Spleen (tissue), 11 donors: Measurements from ENCODE around the gene ZMIZ1. TPM values are rescaled to one million over a fixed set of nuclear protein-coding genes. Genes with fewer than 3 reads are reported as not detected.
A peak's percentile ranks its signal among the peaks of the same experiment; 100 is the strongest.

ENCODE experiments used
- DNase-seq: peaks from one replicate; pipeline ENCODE4 v3.0.0-alpha.2; 2020
- H3K27ac ChIP-seq, 8 donors: fragments of 200-600 bp; sonication (generic) in 7 of 8; 1 replicate in 4 of 8; 2 replicates in 4 of 8; pipeline versions ENCODE4 v1.5.0 to v1.8.0; 2016 to 2021; ENCODE audit warnings: inconsistent platforms in 4 of 8, mild to moderate bottlenecking in 4 of 8, moderate library complexity in 1 of 8
- H3K27me3 ChIP-seq, 7 donors: fragments of 200-600 bp; sonication (generic) in 6 of 7; replicated peaks in 1 of 7; 1 replicate in 4 of 7; 2 replicates in 3 of 7; pipeline versions ENCODE4 v1.5.0 to v1.8.0; 2016 to 2021; ENCODE audit warnings: inconsistent platforms in 3 of 7, mild to moderate bottlenecking in 1 of 7
- H3K36me3 ChIP-seq, 6 donors: fragments of 200-600 bp; sonication (generic) in 5 of 6; 1 replicate in 4 of 6; 2 replicates in 2 of 6; pipeline versions ENCODE4 v1.5.0 to v1.8.0; 2016 to 2021; ENCODE audit warnings: inconsistent platforms in 2 of 6
- H3K4me1 ChIP-seq, 6 donors: fragments of 200-600 bp; sonication (generic) in 5 of 6; 1 replicate in 3 of 6; 2 replicates in 3 of 6; pipeline versions ENCODE4 v1.5.0 to v1.8.0; 2016 to 2021; ENCODE audit warnings: inconsistent platforms in 3 of 6
- H3K4me3 ChIP-seq, 8 donors: fragments of 200-600 bp; sonication (generic) in 7 of 8; 1 replicate in 4 of 8; 2 replicates in 4 of 8; pipeline versions ENCODE4 v1.5.0 to v1.8.0; 2016 to 2021; ENCODE audit warnings: inconsistent platforms in 4 of 8, mild to moderate bottlenecking in 4 of 8, moderate library complexity in 2 of 8
- H3K9me3 ChIP-seq, 8 donors: fragments of 200-600 bp; sonication (generic) in 7 of 8; 1 replicate in 4 of 8; 2 replicates in 4 of 8; pipeline versions ENCODE4 v1.5.0 to v1.8.0; 2016 to 2021; ENCODE audit warnings: inconsistent platforms in 4 of 8
- POLR2A ChIP-seq, 3 donors: fragments of 450-650 bp; IDR thresholded peaks; one replicate each; pipeline ENCODE4 v1.5.1; 2017; ENCODE audit warnings: antibody characterized with exemption in 3 of 3, mild to moderate bottlenecking in 1 of 3
- POLR2AphosphoS5 ChIP-seq, 3 donors: sonication (generic); formaldehyde crosslinking; IDR thresholded peaks; one replicate each; pipeline ENCODE4 v1.5.1; 2017; ENCODE audit warnings: antibody characterized with exemption in 3 of 3
- WGBS, 5 donors: extraction: QIAGEN DNeasy Blood & Tissue Kit in 3 of 5; methylation state at CpG; one replicate each; pipeline versions ENCODE4 v1.1.5 to v1.1.7; 2013 to 2018; 5-methylcytosine and 5-hydroxymethylcytosine counted together
- intact Hi-C: fragments of 100-400 bp; cut with DNase I; formaldehyde crosslinking; loops from one replicate; pipeline ENCODE4 v1.15.0; 2023; ENCODE audit warnings: low total_unique reads
- polyA plus RNA-seq, 3 donors: library from polyadenylated mRNA; stranded (reverse); fragments of 200-250 nt; gene quantifications; one replicate each; pipeline ENCODE4 v1.2.1, GENCODE V29; 2013
- total RNA-seq, 7 donors: library from RNA; depleted of rRNA in 3 of 7; stranded (reverse); fragments of >200 nt in 3 of 7; fragmentation: NEBNext Ultra II Directional in 4 of 7; extraction: Animal tissue kit (Norgen Biotek cat#: 25700) in 4 of 7; gene quantifications; one replicate each; pipeline versions ENCODE4 v1.1.0 to v1.2.1, GENCODE V29; 2016 to 2021
- TF ChIP-seq, protein P1 (sequence below), 11 experiments: fragments of 200-600 bp in 7 of 11; fragments of 450-650 bp in 4 of 11; sonication (generic) in 4 of 11; IDR thresholded peaks in 8 of 11; conservative IDR thresholded peaks in 3 of 11; 1 replicate in 7 of 11; 2 replicates in 4 of 11; pipeline versions ENCODE4 v1.4.0 to v1.8.0; 2016 to 2021; ENCODE audit warnings: antibody characterized with exemption in 11 of 11, inconsistent platforms in 4 of 11, mild to moderate bottlenecking in 1 of 11
- donor health status: healthy with polysubstance abuse.
- donor health status: DM: no; HTN: no; CAD: no; lungs with moderate emphysema.
- donor health status: DM: no; HTN: no; CAD: no.
- donor health status: Bipolar disorder and iron deficiency.
- donor health status: healthy.
- donor health status: DM: no; HTN: no; CAD: no.
- donor health status: DM: yes; HTN: yes; CAD: no.

Gene ZMIZ1
- total and polyA plus RNA-seq, 10 donors, result 10.7 to 210 (median 125) TPM

DNA sequence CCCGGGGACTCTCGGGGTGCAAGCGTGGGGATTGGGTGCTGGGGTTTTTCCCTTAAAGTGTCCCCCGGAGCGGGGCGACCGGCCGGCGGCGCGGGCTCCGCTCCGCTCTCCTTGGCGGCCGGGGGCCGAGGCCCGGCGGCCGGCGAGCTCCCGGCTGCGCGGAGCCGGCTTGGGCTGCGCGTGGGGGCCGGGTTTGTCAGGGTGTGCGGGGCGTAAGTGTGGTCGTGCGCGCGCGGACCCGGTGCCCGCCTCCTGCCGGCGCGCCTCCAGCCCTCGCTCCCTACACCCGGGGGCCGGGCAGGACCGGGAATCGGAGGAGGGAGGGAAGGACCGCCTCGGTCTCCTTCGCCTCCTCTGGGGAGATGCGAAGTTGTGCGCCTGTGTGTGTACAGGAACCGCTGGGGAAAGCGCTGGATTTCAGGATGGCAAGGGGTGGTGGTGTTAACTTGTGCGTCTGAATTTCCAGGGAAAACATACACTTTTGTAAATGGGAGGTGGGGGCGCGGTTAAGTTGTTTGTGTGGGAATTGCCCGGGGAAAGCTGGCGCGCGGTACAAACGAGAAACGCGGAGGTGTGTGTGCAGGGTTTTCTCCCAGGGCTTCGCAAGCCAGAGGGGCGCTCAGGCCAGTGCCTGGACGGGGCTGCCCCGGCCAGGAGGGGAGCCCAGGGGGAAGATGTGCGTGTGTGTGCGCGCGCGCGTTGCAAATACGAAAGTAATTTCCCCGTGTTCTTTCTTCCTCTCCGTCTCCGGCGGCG lies 737 bp downstream of the ZMIZ1 start:
- 0 to 1% (median 0%) methylated on average over 33 to 77 of the region's 77 CpGs for WGBS, 5 donors
- Histone ChIP-seq H3K36me3 (no peaks in the 10 kb centered on the region), H3K27me3 (peaks cover 0 to 29% (median 3%) of the 10 kb centered on the region in 7 donors), H3K4me1 (peaks cover 21 to 76% (median 62%) of the 10 kb centered on the region in 6 donors), H3K9me3 (no peaks in the 10 kb centered on the region), H3K4me3 (peak overlapping the region; percentile 65 to 88 (median 76)), H3K27ac (peak overlapping the region; percentile 76 to 96 (median 94))
- intact Hi-C loops, result loop anchor here (5.0 kb wide), 2 partner anchors 97 to 128 kb away; no protein-coding TSS in a partner anchor
- no peak for TF ChIP-seq POLR2A (IDR thresholded peaks at IDR 0.05)
- TF ChIP-seq POLR2AphosphoS5 (IDR thresholded peaks at IDR 0.05), result peak in 2 of 3 donors; percentile 65 to 78
- DNase-seq, result peak; percentile 92

DNA sequence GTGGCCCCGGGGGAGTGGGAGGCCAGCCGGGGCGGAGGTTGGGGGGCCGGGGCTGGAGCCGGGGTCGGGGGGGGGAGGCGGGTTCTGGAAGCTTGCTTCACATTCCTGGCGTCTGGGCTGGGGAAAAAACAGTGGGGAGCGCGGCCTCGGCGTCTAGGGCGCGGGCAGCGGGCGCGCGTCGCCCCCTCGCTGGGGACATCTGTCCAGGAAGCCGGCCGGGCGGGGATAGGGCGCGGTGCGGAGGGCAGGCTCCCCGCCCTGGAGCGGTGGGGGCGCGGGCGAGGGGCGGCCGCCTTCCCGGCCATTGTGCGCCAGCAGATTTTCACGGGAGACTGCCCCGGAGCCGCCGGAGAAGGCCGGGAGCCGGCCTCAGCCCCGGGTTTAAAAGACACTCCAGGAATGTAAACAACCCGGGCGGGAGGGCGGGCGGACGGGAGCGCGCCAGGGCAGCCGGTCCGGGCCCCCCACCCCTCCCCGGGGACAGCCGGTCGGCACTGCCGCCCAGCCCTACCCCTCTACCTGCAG lies 1.4 kb downstream of the ZMIZ1 start:
- 0 to 3% (median 1%) methylated on average over 12 to 55 of the region's 55 CpGs for WGBS, 5 donors
- Histone ChIP-seq H3K9me3 (no peaks in the 10 kb centered on the region), H3K27ac (peak overlapping the region; percentile 76 to 96 (median 94)), H3K4me3 (peak overlapping the region; percentile 65 to 88 (median 76)), H3K27me3 (peaks cover 0 to 29% (median 3%) of the 10 kb centered on the region in 7 donors), H3K4me1 (peaks cover 26 to 83% (median 68%) of the 10 kb centered on the region in 6 donors), H3K36me3 (no peaks in the 10 kb centered on the region)
- TF ChIP-seq POLR2A (IDR thresholded peaks at IDR 0.05), result no peak
- peak in 1 of 3 donors; percentile 54 for TF ChIP-seq POLR2AphosphoS5 (IDR thresholded peaks at IDR 0.05)
- DNase-seq, result peak; percentile 90
- intact Hi-C loops, result no loop called here

DNA sequence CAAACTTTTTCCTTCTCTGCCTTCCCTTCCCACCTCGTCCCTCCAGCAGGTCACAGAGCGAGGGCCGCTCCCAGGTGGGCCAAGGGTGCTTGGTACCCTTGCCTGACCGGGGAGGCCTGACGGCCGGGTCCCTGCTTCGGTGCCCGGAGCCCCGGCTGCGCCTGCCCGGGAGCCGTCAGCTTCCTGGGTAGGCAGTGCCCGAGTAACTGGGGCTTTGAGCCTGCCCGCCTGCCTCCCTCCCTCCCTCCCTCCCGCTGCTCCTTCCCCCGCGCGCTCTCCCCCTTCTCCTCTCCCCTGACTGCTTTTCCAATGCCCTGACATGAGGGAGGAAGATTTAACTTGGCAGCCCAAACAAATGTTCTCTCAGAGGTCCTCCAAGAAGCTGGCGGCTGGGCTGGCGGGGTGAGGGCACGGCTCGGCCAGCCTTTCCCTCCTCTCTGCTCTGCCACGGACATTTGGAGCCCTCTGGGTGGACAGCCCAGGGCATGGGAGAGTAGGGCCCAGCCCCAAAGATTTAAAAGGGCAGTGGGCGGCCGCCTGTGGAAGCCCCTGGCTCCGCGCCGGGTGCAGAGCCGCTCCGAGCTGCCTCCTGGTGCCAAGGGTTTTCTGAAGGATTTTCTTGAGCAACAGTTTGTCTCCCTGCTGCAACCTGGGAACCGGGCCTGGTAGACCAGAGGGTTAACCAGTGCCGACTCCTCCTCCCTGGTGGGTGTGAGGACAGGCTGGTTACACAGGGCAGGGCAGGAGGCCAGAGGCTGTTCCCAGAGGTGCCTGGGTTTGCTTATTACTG lies 2.0 kb downstream of the ZMIZ1 start:
- Histone ChIP-seq H3K9me3 (no peaks in the 10 kb centered on the region), H3K27ac (peak overlapping the region; percentile 76 to 96 (median 94)), H3K4me1 (peaks cover 31 to 89% (median 74%) of the 10 kb centered on the region in 6 donors), H3K36me3 (no peaks in the 10 kb centered on the region), H3K4me3 (peak overlapping the region; percentile 65 to 88 (median 76)), H3K27me3 (peaks cover 0 to 29% (median 3%) of the 10 kb centered on the region in 7 donors)
- DNase-seq, result peak; percentile 90
- TF ChIP-seq POLR2A (IDR thresholded peaks at IDR 0.05) (no peak), POLR2AphosphoS5 (IDR thresholded peaks at IDR 0.05) (peak; percentile 58 to 77 (median 72))
- TF ChIP-seq, protein P1, sequence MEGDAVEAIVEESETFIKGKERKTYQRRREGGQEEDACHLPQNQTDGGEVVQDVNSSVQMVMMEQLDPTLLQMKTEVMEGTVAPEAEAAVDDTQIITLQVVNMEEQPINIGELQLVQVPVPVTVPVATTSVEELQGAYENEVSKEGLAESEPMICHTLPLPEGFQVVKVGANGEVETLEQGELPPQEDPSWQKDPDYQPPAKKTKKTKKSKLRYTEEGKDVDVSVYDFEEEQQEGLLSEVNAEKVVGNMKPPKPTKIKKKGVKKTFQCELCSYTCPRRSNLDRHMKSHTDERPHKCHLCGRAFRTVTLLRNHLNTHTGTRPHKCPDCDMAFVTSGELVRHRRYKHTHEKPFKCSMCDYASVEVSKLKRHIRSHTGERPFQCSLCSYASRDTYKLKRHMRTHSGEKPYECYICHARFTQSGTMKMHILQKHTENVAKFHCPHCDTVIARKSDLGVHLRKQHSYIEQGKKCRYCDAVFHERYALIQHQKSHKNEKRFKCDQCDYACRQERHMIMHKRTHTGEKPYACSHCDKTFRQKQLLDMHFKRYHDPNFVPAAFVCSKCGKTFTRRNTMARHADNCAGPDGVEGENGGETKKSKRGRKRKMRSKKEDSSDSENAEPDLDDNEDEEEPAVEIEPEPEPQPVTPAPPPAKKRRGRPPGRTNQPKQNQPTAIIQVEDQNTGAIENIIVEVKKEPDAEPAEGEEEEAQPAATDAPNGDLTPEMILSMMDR (IDR thresholded peaks at IDR 0.05 in 8 of 11, conservative IDR thresholded peaks at IDR 0.05 in 3 of 11), result no peak
- intact Hi-C loops, result no loop called here
- WGBS, 5 donors, result 2 to 4% (median 4%) methylated on average over 22 to 32 of the region's 32 CpGs

DNA sequence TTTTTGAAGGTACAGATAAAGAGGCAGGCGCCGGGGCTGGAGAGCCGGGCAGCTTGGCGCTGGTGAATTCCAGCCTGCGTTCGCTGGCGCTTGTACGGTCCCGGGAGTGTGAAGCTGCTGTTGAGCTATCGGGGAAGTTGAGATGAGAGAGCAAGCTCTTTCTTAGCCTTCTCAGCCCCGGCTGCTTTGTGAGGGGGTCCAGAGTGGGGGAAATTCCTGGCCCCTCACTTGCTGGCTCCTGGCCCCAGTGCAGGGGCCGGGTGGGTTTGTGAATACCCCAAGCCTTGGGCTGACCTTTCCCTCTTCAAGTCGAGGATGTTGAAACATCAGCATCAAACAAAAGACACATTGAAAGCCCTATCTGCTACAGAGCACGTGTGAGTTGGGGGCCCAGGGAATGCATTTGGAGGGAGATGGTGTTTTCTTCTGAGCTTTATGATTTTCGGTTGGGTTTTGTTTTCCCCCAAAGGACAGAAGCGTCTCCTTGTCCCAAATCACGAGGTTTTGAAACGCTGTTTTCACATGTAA lies 2.7 kb downstream of the ZMIZ1 start:
- H3K27me3 ChIP-seq, result peaks cover 0 to 29% (median 3%) of the 10 kb centered on the region in 7 donors
- intact Hi-C loops, result no loop called here
- H3K4me3 ChIP-seq, result peak overlapping the region; percentile 65 to 88 (median 76)

More for the DNA sequence above, 2.7 kb downstream of the ZMIZ1 start:
- no peaks in the 10 kb centered on the region for H3K36me3 ChIP-seq
- peak overlapping the region; percentile 49 to 96 (median 94) for H3K27ac ChIP-seq
- no peaks in the 10 kb centered on the region for H3K9me3 ChIP-seq
- peak; percentile 87 for DNase-seq
- TF ChIP-seq POLR2AphosphoS5 (IDR thresholded peaks at IDR 0.05), result peak in 1 of 3 donors; percentile 9
- TF ChIP-seq, protein P1 (IDR thresholded peaks at IDR 0.05 in 8 of 11, conservative IDR thresholded peaks at IDR 0.05 in 3 of 11), result no peak
- peaks cover 38 to 91% (median 75%) of the 10 kb centered on the region in 6 donors for H3K4me1 ChIP-seq
- WGBS, 5 donors, result 8 to 19% (median 14%) methylated on average over 18 of the region's 18 CpGs
